ENCODE data around the gene ABCG1.

ABCG1 gene

DNA sequence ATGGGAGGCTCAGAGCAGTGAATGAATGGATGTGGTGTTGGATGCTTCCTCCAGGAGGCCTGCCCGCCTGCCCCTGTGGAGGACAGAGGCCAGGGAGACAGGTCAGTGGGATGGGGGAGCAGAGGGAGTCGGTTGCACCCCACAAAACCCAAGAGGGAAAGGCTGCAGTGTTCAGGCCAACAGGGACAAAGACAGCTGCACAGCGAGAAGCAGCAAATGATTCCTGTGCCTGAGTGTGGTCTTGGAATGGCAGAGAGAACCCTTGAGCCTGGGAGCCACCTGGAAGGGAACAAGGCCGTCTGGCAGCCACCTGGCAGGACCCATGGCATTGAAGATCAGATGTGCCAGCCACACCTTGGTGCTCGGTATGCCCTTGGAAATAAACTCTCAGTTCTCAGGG is 88.2 kb downstream of the ABCG1 start:
- TF ChIP-seq, protein P1, sequence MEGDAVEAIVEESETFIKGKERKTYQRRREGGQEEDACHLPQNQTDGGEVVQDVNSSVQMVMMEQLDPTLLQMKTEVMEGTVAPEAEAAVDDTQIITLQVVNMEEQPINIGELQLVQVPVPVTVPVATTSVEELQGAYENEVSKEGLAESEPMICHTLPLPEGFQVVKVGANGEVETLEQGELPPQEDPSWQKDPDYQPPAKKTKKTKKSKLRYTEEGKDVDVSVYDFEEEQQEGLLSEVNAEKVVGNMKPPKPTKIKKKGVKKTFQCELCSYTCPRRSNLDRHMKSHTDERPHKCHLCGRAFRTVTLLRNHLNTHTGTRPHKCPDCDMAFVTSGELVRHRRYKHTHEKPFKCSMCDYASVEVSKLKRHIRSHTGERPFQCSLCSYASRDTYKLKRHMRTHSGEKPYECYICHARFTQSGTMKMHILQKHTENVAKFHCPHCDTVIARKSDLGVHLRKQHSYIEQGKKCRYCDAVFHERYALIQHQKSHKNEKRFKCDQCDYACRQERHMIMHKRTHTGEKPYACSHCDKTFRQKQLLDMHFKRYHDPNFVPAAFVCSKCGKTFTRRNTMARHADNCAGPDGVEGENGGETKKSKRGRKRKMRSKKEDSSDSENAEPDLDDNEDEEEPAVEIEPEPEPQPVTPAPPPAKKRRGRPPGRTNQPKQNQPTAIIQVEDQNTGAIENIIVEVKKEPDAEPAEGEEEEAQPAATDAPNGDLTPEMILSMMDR (IDR thresholded peaks at IDR 0.05), result no peak

DNA sequence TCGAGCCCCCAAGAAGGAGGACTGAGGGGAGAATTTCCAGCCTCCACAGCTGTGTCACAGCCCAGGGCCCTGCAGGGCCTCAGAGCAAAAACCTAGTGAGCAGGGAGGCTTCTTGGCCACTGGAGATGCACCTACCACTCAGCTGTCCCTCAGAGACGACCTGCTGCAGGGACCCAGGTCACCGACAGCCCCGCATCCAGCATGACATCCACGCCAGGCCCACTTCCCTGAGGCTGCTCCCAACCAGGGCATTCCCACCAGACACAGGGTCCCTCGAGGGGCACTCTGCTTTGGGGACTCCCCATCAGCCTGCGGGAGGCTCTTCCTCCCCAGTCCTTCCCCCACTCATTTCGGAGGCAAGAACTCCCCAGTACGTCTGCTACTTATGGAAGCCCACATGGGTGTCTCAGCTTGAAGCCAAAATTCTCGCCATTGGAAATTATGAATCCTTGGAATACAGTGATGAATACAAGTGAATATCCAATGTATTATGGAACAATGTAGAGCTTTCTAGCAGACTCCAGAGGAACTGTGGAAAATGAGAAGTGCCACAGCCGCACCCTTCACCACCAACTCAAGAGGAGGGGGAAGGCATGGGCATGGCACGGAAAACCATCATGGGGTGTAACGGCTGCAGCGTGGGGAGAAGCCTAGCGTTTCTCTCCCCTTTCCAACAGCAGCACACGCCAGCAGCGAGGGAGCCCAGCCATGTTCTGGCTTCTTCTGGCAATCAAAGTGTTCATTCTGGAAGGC is 89.4 kb downstream of the ABCG1 start:
- TF ChIP-seq, protein P1 (IDR thresholded peaks at IDR 0.05), result no peak

DNA sequence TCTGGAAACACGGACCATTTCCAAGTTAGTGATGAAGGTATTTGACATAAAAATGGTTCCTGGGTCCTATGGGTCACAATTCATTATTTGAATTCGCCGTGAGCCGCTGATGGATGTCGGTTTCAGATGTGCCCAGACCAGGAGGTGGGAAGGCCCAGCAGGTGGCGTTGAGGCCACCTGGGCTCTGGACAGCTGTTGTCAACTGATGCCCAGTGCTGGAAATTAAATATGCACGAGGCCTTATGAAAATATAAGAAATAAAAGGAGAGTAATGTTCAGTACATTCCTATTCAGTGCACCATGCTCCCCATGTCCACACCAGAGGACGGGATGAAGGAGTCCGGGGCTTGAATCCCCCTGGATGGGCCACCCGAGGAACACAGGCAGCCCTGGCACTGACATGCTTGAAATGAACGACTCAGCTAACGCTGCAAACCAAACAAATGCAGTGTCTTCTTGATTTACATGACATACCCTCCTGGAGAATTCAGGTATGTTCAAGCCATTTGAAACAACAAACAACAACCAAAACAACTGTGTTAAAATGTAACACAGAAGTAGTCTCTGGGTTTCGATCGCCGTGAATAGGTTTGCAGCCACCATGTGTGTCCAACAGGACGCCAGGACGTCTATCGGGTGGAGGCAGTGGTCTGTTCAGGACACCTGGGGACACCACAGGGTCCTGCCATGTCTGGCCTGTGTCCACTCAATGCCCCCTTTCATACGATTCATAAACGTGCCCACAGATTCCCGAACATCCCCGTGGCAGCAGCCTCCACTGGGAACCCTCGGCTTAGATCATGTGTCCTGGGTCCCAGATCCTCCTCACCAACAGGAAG is 90.2 kb downstream of the ABCG1 start:
- TF ChIP-seq, protein P1 (IDR thresholded peaks at IDR 0.05), result no peak

DNA sequence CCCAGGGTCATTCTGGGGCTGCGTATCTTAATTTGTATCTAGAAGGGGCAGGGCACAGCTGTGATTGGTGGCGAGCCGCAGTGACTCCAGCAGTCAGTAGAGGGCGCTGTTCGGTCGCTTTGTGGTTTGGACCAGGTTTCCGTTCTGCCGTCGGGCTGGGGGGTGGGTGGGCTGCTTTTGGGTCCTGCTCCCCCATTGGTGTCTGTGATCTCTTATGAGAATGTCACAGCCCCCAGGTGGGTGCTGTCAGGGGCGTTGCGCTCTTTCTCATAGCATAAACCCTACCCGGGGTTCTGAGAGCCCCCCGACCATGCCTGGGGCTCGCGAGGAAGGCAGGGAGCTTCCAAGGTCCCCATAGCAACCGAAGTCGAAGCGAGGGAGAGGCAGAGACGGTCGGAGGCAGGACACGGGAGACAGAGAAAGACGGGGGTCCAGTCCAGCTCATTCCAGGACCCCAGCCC is 90.8 kb downstream of the ABCG1 start:
- TF ChIP-seq, protein P1 (IDR thresholded peaks at IDR 0.05), result peak; percentile 87

DNA sequence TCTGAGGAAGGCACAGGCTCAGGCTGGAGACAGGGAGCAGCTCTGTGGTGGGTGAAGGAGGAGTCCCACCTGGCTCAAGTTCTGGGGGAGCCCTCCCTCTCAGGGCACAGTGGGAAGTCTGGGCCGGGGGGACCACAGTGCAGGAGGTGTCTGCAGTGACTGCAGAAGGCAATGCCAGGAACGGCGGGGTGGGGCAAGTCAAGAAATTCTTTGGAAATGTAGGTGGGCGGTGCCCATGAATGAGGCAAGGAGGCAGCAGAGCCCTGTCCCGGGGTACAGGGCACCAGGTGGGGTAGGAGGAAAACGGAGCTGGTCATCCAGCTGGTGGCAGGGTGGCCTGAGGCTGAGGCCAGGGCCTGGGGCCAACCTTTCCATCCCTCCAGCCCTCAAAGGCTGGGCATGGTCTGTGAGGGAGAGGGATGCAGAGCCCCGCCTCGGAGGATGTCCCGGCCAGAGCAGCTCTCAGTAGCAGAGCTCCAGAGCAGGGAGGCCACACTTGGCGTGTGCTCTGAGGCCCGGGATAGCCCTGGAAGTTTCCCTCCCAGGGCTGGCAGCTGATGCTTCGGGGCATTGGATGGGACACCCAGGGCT is 91.6 kb downstream of the ABCG1 start:
- TF ChIP-seq, protein P1 (IDR thresholded peaks at IDR 0.05), result no peak

DNA sequence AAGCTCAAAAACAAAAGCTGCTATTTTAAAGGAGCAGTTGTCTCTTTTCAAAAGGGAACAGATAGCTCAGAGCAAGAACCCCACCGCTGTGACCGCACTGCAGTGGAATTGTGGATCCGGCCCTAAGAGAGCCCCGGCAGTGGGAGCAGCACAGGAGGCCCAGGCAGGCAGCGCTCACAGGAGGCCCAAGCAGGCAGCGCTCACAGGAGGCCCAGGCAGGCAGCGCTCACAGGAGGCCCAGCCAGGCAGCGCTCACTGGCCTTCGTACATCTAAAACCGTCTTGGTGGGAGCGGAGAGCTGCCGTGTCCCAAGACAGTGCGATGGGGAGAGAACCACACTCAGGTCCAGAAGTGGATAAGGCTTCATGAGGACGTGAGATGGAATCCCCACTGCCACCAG is 92.2 kb downstream of the ABCG1 start:
- TF ChIP-seq, protein P1 (IDR thresholded peaks at IDR 0.05), result no peak

DNA sequence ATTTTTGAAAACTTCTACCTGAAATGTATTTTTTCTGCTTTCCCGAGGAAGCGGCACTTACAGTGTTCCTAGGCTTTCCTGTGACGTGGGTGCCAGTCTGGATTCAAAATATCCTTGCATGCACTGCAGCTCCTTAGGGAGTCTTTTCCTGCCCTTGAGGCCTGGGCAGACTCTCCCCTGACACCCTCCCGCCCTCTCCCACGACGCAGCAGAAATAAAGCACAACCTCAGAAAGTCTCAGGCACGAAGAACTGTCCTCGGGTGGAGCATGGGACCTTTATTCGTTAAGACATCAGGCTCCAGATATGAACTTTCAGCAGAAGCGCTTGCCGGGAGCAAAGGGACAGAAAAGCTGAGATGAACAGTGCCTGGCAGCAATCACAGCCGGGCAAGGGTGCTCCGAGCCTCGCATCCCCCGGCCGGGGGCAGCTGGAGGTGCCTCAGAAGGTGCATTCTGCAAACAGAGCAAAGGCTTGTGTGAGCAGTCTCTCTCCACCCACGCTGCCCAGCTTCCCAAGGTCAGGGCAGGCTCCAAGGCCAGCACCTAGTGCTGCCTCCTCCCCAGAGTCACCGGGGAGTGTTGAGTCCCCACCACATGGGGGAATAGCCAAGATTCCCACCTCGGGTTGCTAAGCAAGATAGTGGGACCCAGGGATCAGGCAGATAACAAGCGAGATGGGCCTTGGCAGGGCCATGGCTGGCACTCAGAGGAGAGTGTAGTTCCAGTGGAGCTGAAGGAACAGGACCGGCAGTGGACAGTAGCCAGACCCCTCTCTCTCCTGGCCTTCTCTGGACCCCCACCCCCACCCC is 93.1 kb downstream of the ABCG1 start:
- TF ChIP-seq, protein P1 (IDR thresholded peaks at IDR 0.05), result no peak

All from LNCAP (cell line).